ENCODE measurements around the gene GALR2.

Gene GALR2

GRCh38 chr17:76122431-76123190 is 48.0 kb downstream of the GALR2 start:
- DNase-seq (ENCODE audit: extremely low spot score, insufficient read length, low read depth) = no peak
- no peak for FAIRE-seq

GRCh38 chr17:76123191-76123499 is 48.6 kb downstream of the GALR2 start:
- no peak for FAIRE-seq

GRCh38 chr17:76123749-76124581 is 49.4 kb downstream of the GALR2 start:
- FAIRE-seq (no peak), DNase-seq (ENCODE audit: extremely low spot score, insufficient read length, low read depth) (no peak)

More at GRCh38 chr17:76123191-76123499, 48.6 kb downstream of the GALR2 start:
- DNase-seq (ENCODE audit: extremely low spot score, insufficient read length, low read depth) = no peak

- no peak for DNase-seq (ENCODE audit: extremely low spot score, insufficient read length, low read depth)
- FAIRE-seq = no peak
Measured at GRCh38 chr17:76124582-76125390, 50.2 kb downstream of the GALR2 start.

- no peak for FAIRE-seq
Measured at GRCh38 chr17:76125391-76125675, 50.8 kb downstream of the GALR2 start.

GRCh38 chr17:76125922-76126321 is 51.3 kb downstream of the GALR2 start:
- DNase-seq (ENCODE audit: extremely low spot score, insufficient read length, low read depth) = no peak
- FAIRE-seq = no peak

More at GRCh38 chr17:76125391-76125675, 50.8 kb downstream of the GALR2 start:
- DNase-seq (ENCODE audit: extremely low spot score, insufficient read length, low read depth) = no peak
